DND-41 (cell line): ENCODE results near the gene GADL1.

Experiments
- EZH2 ChIP-seq: IDR thresholded peaks from 3 replicates; pipeline ENCODE4 v1.6.1; 2012; ENCODE audit warnings: borderline replicate concordance, low read depth, mild to moderate bottlenecking, moderate library complexity, low read length, inconsistent platforms; ENCODE audit not compliant: severe bottlenecking
- TF ChIP-seq, protein P1 (sequence below): IDR thresholded peaks from 2 replicates; pipeline ENCODE4 v1.5.1; 2012; ENCODE audit warnings: borderline replicate concordance, low read length, moderate library complexity, mild to moderate bottlenecking; ENCODE audit not compliant: poor library complexity, severe bottlenecking; ENCODE audit errors: extremely low read depth

DNA sequence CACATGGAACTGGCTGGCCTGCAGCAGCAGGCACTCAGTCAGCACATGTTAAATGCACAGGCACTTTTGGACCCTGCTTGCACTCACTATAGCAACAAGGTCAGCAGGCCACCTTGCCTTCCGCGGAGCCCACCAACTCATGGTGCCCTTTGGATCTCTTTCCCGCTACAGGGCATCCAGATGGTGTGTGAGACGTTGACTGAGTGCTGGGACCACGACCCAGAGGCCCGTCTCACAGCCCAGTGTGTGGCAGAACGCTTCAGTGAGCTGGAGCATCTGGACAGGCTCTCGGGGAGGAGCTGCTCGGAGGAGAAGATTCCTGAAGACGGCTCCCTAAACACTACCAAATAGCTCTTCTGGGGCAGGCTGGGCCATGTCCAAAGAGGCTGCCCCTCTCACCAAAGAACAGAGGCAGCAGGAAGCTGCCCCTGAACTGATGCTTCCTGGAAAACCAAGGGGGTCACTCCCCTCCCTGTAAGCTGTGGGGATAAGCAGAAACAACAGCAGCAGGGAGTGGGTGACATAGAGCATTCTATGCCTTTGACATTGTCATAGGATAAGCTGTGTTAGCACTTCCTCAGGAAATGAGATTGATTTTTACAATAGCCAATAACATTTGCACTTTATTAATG is 203.1 kb downstream of the GADL1 start:
- TF ChIP-seq, protein P1, sequence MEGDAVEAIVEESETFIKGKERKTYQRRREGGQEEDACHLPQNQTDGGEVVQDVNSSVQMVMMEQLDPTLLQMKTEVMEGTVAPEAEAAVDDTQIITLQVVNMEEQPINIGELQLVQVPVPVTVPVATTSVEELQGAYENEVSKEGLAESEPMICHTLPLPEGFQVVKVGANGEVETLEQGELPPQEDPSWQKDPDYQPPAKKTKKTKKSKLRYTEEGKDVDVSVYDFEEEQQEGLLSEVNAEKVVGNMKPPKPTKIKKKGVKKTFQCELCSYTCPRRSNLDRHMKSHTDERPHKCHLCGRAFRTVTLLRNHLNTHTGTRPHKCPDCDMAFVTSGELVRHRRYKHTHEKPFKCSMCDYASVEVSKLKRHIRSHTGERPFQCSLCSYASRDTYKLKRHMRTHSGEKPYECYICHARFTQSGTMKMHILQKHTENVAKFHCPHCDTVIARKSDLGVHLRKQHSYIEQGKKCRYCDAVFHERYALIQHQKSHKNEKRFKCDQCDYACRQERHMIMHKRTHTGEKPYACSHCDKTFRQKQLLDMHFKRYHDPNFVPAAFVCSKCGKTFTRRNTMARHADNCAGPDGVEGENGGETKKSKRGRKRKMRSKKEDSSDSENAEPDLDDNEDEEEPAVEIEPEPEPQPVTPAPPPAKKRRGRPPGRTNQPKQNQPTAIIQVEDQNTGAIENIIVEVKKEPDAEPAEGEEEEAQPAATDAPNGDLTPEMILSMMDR, result no peak
- no peak for TF ChIP-seq EZH2
